HepG2 (cell line): ENCODE data around the gene TFDP1. TPM values are rescaled to one million over a fixed set of nuclear protein-coding genes. Genes with fewer than 3 reads are reported as not detected.

Experiments used
- ATAC-seq: fragments of 200-7000 bp; cut with Tn5 transposase; 3 replicates; pipeline ENCODE4 v1.9.1; 2020; ENCODE audit warnings: mild to moderate bottlenecking, moderate library complexity
- BruUV-seq: library from RNA; stranded (reverse); fragments of 400-500 nt; replicated peaks from 2 replicates; lab custom pipeline; 2021; lab: Mats Ljungman, UMichigan
- CTCF ChIA-PET: fragments of 300-600 bp; formaldehyde crosslinking; extraction: SDS; loops from one replicate; lab custom pipeline; 2021; ENCODE audit warnings: low total read pairs, inconsistent platforms, low intra/inter-chr PET ratio; lab: Yijun Ruan, JAX
- POLR2A ChIA-PET: fragments of 350-600 bp; sonication (Branson Sonifier 250); formaldehyde crosslinking; loops from one replicate; lab custom pipeline; 2020; ENCODE audit warnings: antibody characterized with exemption, inconsistent platforms; lab: Yijun Ruan, JAX
- DNase-seq: peaks from one replicate; pipeline ENCODE4 v3.0.0-alpha.2; 2015; ENCODE audit warnings: low spot score
- FAIRE-seq: peaks from 3 replicates; lab custom pipeline; 2011; peaks lifted over from hg19 to GRCh38; lab: Jason Lieb, UNC
- H2AFZ ChIP-seq: one replicate; pipeline ENCODE4 v1.6.1; 2011; ENCODE audit warnings: low read length, inconsistent platforms
- H3K27ac ChIP-seq: fragments of 300-600 bp; 3 replicates; pipeline ENCODE4 v1.8.0; 2011; ENCODE audit warnings: mixed run types, mild to moderate bottlenecking, mixed read lengths, low read length, inconsistent platforms; ENCODE audit not compliant: insufficient read depth; ENCODE audit errors: extremely low read length
- H3K27me3 ChIP-seq, 2 experiments: fragments of 200-600 bp in 1 of 2; 2 replicates in 1 of 2; 3 replicates in 1 of 2; pipeline versions ENCODE4 v1.6.0 to v1.8.0; 2011; ENCODE audit warnings: low read length in 2 of 2, mild to moderate bottlenecking in 2 of 2, moderate library complexity in 2 of 2, inconsistent platforms in 1 of 2; ENCODE audit not compliant: insufficient read depth in 2 of 2, control insufficient read depth in 1 of 2
- H3K36me3 ChIP-seq, 2 experiments: fragments of 200-600 bp in 1 of 2; replicated peaks in 1 of 2; 2 replicates in 1 of 2; 3 replicates in 1 of 2; pipeline versions ENCODE4 v1.5.1 to v1.8.0; 2011; ENCODE audit warnings: low read length in 2 of 2, inconsistent platforms in 1 of 2; ENCODE audit not compliant: insufficient read depth in 2 of 2, control insufficient read depth in 1 of 2
- H3K4me1 ChIP-seq: 2 replicates; pipeline ENCODE4 v1.5.1; 2012; ENCODE audit warnings: low read length, inconsistent platforms; ENCODE audit not compliant: insufficient read depth
- H3K4me2 ChIP-seq: 2 replicates; pipeline ENCODE4 v1.6.0; 2011; ENCODE audit warnings: low read depth, low read length, inconsistent platforms
- H3K4me3 ChIP-seq, 3 experiments: fragments of 200-600 bp in 1 of 3; sonication (generic), shearing (Covaris generic) in 1 of 3; replicated peaks in 1 of 3; 2 replicates each; pipeline ENCODE4 v1.5.1; 2011 to 2016; ENCODE audit warnings: low read length in 3 of 3, inconsistent platforms in 2 of 3, low read depth in 2 of 3, mild to moderate bottlenecking in 2 of 3, control low read depth in 1 of 3, mixed read lengths in 1 of 3; ENCODE audit not compliant: insufficient read depth in 1 of 3
- H3K79me2 ChIP-seq: one replicate; pipeline ENCODE4 v1.6.1; 2011; ENCODE audit warnings: low read length, inconsistent platforms; ENCODE audit not compliant: insufficient read depth
- H3K9ac ChIP-seq: 2 replicates; pipeline ENCODE4 v1.6.0; 2011; ENCODE audit warnings: mild to moderate bottlenecking, low read depth, low read length, inconsistent platforms; ENCODE audit not compliant: insufficient read depth
- H3K9me3 ChIP-seq: 2 replicates; pipeline ENCODE4 v1.5.1; 2012; ENCODE audit warnings: mild to moderate bottlenecking, low read length
- H4K20me1 ChIP-seq: 2 replicates; pipeline ENCODE4 v1.6.0; 2011; ENCODE audit warnings: inconsistent platforms, mild to moderate bottlenecking, low read length, moderate library complexity; ENCODE audit not compliant: insufficient read depth
- ARID5B ChIP-seq: IDR thresholded peaks from 2 replicates; pipeline ENCODE4 v1.4.0; 2020; ENCODE audit warnings: mild to moderate bottlenecking, missing genetic modification reagents
- NCOR1 ChIP-seq: fragments of 200-600 bp; sonication (generic); IDR thresholded peaks from 2 replicates; pipeline ENCODE4 v1.7.0; 2017; ENCODE audit warnings: antibody characterized with exemption, low read length, borderline replicate concordance
- SOX6 ChIP-seq, 2 experiments: fragments of 450-650 bp in 1 of 2; sonication (generic) in 1 of 2; formaldehyde crosslinking in 1 of 2; IDR thresholded peaks; 2 replicates each; pipeline versions ENCODE4 v1.4.0 to v1.6.1; 2017 to 2020; ENCODE audit warnings: antibody characterized with exemption in 1 of 2, mild to moderate bottlenecking in 1 of 2, missing genetic modification reagents in 1 of 2
- USF2 ChIP-seq, 2 experiments: sonication (generic) in 1 of 2; formaldehyde crosslinking in 1 of 2; IDR thresholded peaks; 2 replicates each; pipeline versions ENCODE4 v1.5.1 to v1.6.1; 2011 to 2020; ENCODE audit warnings: borderline replicate concordance in 1 of 2, low read depth in 1 of 2, low read length in 1 of 2, mild to moderate bottlenecking in 1 of 2, missing genetic modification reagents in 1 of 2, moderate library complexity in 1 of 2
- ZBTB7B ChIP-seq: sonication (generic); formaldehyde crosslinking; IDR thresholded peaks from 2 replicates; pipeline ENCODE4 v1.4.0; 2020; ENCODE audit warnings: missing genetic modification reagents
- ZBTB8A ChIP-seq: sonication (generic); formaldehyde crosslinking; IDR thresholded peaks from 2 replicates; pipeline ENCODE4 v1.4.0; 2020; ENCODE audit warnings: mild to moderate bottlenecking, low read depth, missing genetic modification reagents, borderline replicate concordance
- ZNF18 ChIP-seq: sonication (generic); formaldehyde crosslinking; IDR thresholded peaks from 2 replicates; pipeline ENCODE4 v1.8.0; 2022; ENCODE audit warnings: mild to moderate bottlenecking, missing genetic modification reagents; ENCODE audit not compliant: insufficient replicate concordance
- ZNF260 ChIP-seq: sonication (generic); formaldehyde crosslinking; IDR thresholded peaks from 2 replicates; pipeline ENCODE4 v1.4.0; 2020; ENCODE audit warnings: missing genetic modification reagents, low read depth, mild to moderate bottlenecking, borderline replicate concordance
- ZNF503 ChIP-seq: sonication (generic); formaldehyde crosslinking; IDR thresholded peaks from 2 replicates; pipeline ENCODE4 v1.4.0; 2020; ENCODE audit warnings: missing genetic modification reagents
- ZNF570 ChIP-seq: sonication (generic); formaldehyde crosslinking; IDR thresholded peaks from 2 replicates; pipeline ENCODE4 v1.4.0; 2020; ENCODE audit warnings: mild to moderate bottlenecking, missing genetic modification reagents, borderline replicate concordance
- WGBS: methylation state at CpG from one replicate; pipeline ENCODE4 v1.1.6; 2017; ENCODE audit warnings: low lambda C conversion rate; 5-methylcytosine and 5-hydroxymethylcytosine counted together
- in situ Hi-C: cut with HindIII; loops from 2 replicates; pipeline ENCODE4 v1.10.0; 2017; ENCODE audit warnings: low pct_unique_long_range_greater_than_20kb; ENCODE audit not compliant: extremely low pct_ligation_motif_present
- intact Hi-C: fragments of 100-400 bp; cut with micrococcal nuclease; formaldehyde crosslinking; loops from one replicate; pipeline ENCODE4 v1.10.0; 2022; ENCODE audit not compliant: unreplicated experiment
- polyA plus RNA-seq, 8 experiments: library from polyadenylated mRNA; depleted of rRNA in 3 of 8; stranded (reverse) in 7 of 8; unstranded in 1 of 8; fragments of >200 nt; fragmentation: Illumina TruSeq in 4 of 8; extraction: Trizol in 4 of 8; gene quantifications; 2 replicates each; pipeline versions ENCODE4 v1.2.1 to v1.2.3, GENCODE V29; 2011 to 2016; ENCODE audit warnings: low read depth in 4 of 8, missing spikeins in 1 of 8, mixed read lengths in 1 of 8; ENCODE audit not compliant: insufficient read depth in 1 of 8
- total RNA-seq, 5 experiments: library from RNA; depleted of rRNA; stranded (reverse); fragments of >200 nt; fragmentation: Illumina TruSeq; extraction: Trizol; gene quantifications; 2 replicates each; pipeline ENCODE4 v1.2.3, GENCODE V29; 2016; ENCODE audit warnings: low read depth in 1 of 5

Gene TFDP1
- total and polyA plus RNA-seq, 2 of the 13 experiments (the other 11 are each of a cell fraction or from before 2014, with no cell fraction given), result 38.0 to 84.2 TPM

- no peak for TF ChIP-seq NCOR1
- no peak for TF ChIP-seq ZNF503 (CRISPR knock-in tag)
Measured at GRCh38 chr13:113551081-113552000, 33.2 kb upstream of the TFDP1 start (continued).

- Histone ChIP-seq H3K9me3 (no peaks in the 10 kb centered on the region), H3K4me3 (no peak overlapping the region), H2AFZ (no peak overlapping the region), H3K27me3 (no peaks in the 10 kb centered on the region), H3K36me3 (peaks cover 14 to 44% of the 10 kb centered on the region in 2 experiments; a peak in 4 of 5 replicates), H3K27ac (no peak overlapping the region), H3K4me2 (no peak overlapping the region), H4K20me1 (no peaks in the 10 kb centered on the region), H3K4me1 (0 out of 2 replicates have a peak, but pooled peaks cover under 1% of the 10 kb centered on the region), H3K79me2 (peaks cover 2% of the 10 kb centered on the region), H3K9ac (no peak overlapping the region)
- 96% methylated on average over 11 of the region's 11 CpGs for WGBS
- DNase-seq (no peak), FAIRE-seq (no peak), ATAC-seq (no peak)
- intact Hi-C loops (no loop called here), in situ Hi-C loops (no loop called here)
- POLR2A ChIA-PET, result no interaction called here
- no TSS peak for BruUV-seq
- CTCF ChIA-PET, result no interaction called here
- TF ChIP-seq ZNF570 (CRISPR knock-in tag) (no peak), ZNF260 (CRISPR knock-in tag) (no peak), ZBTB8A (no peak), ZNF18 (no peak), SOX6 (IDR thresholded peaks at IDR 0.05) (no peak), SOX6 (CRISPR knock-in tag; IDR thresholded peaks at IDR 0.05) (no peak), USF2 (IDR thresholded peaks at IDR 0.05; ENCODE audit: low read depth, low read length) (no peak), USF2 (CRISPR knock-in tag; IDR thresholded peaks at IDR 0.05; ENCODE audit: borderline replicate concordance) (no peak), ARID5B (CRISPR knock-in tag) (no peak), ZBTB7B (CRISPR knock-in tag) (no peak)
Measured at GRCh38 chr13:113552079-113552478, 32.5 kb upstream of the TFDP1 start.
